NCI-H1436 (cell line): ENCODE results near the gene FBLIM1.
"Not testable (repeated sequence)": the region's sequence is repeated elsewhere in the genome, so short reads cannot be mapped to it uniquely, and the experiment has no call there.

ENCODE experiments used
- DNase-seq: peaks from one replicate; lab custom pipeline; 2025; lab: John Stamatoyannopoulos, UW

The FBLIM1 gene

DNA sequence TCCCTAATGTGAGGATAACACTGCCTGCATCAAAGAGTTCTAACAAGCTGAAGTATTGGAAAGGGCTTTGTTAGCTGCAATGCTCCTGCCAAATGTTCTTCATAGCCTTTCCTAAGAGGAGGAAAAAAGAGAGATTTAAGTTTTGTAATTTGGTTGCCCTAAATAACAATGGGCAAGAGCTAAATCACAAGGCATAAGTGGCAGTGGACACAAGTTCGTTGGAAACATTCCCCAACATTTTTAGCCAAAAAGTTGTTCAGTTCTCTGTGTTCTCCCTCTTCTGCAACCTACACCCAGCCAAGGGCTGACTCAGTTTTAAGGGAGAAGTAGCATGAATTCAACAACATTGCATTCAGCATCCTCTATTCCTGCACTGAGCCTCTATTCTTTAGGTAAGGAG is 51.5 kb downstream of the FBLIM1 start:
- no peak for DNase-seq

DNA sequence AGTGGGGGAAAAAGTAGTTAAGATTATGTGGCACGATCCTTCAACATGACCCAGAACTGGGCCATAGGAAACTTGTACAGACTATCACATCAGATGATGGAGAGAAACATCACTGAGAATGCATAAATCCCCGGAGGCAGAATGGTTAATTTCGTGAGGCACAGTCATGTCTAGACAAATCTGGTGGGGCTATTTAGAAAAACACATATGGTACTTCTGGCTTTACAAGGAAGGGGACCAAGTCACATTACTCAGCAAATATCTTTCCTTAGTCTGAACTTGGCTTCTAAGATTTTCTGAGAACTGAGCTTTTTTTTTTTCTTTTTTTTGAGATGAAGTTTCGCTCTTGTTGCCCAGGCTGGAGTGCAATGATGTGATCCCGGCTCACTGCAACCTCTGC is 58.1 kb downstream of the FBLIM1 start:
- no peak for DNase-seq

DNA sequence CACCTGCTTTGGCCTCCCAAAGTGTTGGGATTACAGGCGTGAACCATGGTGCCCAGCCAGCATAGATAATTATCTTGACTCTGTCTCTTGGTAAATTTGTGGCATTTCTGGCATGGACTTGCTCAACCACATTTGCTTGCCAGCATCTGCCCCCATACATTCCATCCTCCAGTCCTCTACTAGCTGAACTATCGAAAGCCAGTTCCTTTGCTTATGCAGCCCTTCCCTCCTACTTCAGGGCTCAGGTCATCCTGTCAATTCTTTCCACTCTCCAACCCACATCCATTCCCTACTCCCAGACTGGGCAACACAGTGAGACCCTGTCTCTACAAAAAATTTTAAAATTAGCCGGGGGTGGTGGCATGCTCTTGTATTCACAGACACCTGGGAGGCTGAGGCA is 61.9 kb downstream of the FBLIM1 start:
- DNase-seq, result no peak

DNA sequence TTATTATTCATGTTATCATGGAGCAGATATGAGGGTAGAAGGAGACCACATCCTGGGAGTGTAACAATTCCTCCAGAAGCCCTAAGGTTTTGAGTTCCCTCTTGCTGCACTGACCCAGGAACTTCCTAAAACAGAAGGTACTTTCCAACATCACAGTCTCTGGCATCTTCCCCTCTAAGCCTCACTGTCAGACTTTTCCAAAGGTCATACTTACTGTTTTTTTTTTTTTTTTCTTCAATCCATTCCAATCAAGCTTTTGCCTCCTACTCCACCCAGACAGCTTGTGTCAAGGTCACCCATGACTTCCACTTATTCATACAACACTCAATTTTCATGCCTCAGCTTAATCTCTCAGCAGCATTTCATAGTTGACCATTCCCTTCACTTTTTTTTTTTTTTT is 67.2 kb downstream of the FBLIM1 start:
- no peak for DNase-seq

DNA sequence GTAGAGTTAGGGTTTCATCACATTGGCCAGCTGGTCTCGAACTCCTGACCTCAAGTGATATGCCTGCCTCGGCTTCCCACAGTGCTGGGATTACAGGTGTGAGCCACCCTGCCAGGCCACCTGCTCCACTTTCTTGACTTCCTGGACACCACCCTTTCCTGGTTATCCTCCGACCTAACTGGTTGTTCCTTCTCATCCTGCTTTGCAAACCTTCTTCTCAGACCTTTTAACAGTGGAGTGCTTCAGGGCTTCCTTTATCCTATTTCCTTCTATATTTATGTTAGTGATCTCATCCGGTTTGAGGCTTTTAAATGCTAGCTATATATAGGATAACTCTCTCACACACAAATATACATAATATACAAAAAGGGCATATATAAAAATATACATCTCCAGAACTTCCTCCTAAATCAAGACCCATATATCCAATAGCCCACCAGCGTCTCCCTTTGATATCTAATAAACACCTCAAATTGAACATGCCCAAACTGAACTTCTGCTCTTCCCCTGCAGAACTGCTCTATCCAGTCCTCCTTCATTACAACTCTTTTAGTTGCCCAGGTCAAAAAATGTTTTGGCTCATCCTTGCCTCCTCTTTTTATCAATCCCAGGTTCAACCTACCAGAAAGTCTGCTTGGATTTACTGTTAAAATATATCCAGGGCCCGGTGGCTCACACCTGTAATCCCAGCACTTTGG is 68.4 kb downstream of the FBLIM1 start:
- no peak for DNase-seq

DNA sequence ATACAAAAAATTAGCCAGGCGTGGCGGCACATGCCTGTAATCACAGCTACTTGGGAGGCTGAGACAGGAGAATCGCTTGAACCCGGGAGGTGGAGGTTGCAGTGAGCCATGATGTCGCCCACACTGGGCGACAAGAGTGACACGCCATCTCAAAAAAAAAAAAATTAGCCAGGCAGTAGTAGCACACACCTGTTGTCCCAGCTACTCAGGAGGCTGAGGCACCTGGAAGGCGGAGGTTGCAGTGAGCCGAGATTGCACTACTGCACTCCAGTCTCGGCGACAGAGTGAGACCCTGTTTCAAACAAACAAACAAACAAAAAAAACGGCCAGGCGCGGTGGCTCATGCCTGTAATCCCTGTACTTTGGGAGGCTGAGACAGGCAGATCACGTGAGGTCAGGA is 69.0 kb downstream of the FBLIM1 start:
- not testable (repeated sequence) for DNase-seq

DNA sequence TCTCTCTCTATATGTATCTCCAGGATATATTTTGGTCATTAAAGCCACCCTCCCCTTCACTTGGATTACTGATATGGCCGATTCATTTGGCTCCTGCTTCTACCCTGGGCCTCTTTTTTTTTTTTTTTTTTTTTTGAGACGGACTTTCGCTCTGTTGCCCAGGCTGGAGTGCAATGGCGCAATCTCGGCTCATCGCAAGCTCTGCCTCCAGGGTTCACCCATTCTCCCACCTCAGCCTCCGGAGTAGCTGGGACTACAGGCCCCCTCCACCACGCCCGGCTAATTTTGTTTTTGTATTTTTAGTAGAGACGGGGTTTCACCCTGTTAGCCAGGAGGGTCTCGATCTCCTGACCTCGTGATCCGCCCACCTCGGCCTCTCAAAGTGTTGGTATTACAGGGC is 70.3 kb downstream of the FBLIM1 start:
- not testable (repeated sequence) for DNase-seq

DNA sequence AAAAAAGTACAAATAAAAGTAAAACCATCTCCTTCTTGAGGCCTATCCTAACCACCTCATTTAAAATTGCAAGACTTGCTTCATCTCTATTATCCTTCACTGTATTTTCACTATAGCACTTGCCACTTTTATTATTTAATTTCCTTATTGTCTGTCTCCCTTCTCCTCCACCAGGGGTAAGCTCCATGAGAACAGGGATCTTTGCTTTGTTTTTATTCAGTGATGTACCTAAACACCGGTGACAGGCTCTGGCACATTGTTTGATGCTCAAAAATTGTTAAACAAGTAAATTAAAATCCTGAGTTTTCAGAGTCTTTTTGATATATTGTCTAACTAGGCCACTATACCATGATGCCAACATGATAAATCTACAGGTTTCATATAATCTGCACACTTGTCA is 71.7 kb downstream of the FBLIM1 start:
- DNase-seq, result no peak

DNA sequence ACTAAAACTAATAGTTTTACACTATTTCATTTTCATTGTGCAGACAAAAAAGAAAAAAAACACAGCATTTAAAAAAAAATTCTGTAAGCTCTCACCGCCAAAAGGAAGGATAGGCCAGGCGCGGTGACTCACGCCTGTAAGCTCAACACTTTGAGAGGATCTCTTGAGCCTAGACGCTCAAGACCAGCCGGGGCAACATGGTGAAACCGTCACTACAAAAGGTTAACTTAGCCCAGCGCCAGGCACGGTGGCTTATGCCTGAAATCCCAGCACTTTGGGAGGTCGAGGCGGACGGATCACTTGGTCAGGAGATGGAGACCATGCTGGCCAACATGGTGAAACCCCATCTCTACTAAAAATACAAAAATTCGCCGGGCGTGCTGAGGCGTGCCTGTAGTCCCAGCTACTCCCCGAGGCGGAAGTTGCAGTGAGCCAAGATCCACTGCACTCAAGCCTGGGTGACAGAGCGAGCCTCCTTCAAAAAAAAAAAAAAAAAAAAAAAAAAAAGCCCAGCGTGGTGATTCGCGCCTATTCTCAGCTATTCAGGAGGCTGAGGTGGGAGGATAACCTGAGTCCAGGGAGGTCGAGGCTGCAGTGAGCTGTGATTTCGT is 74.6 kb downstream of the FBLIM1 start:
- peak; percentile 67 for DNase-seq

DNA sequence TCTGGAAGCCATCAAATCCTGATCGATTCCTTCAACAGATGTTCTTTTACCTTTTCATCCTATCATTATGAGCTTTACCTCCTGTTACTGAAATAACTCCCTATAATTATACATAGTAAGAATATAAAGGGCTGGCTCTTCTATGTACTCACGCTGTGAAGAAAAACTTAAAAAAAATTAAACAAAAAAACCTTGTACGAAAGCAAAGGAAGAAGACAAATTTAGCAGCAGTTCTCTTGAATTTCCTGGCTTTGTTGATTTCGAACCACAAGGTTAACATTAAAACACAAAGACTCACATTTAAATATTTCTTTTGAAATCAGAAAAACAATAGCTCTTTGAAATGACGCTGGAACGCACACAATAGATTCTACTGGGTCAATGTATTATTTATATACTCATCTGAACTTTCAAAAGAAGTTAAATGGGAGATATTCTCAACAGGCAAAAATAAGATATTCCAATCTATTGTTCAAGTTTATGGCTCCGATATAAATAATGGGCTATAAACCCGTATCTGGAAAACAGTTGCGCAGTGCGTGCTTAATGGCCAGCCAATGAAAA is 75.3 kb downstream of the FBLIM1 start:
- DNase-seq, result no peak

DNA sequence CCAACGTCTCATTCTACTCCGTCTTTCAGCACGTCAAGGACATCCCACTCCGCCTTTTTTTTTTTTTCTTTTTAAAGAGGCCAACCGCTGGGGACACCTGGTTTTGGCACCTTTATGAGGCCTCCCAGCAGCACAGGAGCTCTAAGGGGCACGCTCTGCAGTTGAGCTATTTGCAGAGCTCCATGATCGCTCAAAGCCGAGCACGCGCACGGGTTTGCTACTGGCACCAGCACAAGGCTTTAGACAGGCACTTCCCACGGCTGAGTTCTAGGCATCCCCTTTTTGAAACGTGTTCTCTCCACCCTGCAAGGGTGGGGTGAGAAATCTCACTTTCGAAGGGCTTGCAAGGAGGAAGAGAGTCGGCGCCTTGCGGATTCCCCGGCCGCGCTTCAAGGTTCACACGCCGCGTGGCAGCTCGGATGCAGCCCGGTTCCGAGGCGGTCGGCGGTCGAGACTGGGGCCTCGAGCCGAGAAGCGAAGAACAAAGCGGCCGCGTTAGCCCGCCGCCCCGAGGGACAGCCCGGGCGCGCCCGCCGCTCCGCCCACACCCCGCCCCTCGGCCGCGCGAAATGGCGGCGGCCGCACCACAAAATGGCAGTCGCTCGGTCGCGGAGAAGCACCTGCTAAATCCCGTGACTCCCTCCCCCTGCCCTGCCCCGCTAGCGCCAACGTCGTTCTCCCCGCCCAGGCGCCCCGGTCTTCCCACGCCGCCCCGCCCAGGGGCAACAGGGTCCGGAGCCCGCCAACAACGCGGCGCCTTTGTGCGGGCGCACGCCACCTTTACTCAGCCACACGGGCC is 76.0 kb downstream of the FBLIM1 start:
- DNase-seq, result peak; percentile 94

DNA sequence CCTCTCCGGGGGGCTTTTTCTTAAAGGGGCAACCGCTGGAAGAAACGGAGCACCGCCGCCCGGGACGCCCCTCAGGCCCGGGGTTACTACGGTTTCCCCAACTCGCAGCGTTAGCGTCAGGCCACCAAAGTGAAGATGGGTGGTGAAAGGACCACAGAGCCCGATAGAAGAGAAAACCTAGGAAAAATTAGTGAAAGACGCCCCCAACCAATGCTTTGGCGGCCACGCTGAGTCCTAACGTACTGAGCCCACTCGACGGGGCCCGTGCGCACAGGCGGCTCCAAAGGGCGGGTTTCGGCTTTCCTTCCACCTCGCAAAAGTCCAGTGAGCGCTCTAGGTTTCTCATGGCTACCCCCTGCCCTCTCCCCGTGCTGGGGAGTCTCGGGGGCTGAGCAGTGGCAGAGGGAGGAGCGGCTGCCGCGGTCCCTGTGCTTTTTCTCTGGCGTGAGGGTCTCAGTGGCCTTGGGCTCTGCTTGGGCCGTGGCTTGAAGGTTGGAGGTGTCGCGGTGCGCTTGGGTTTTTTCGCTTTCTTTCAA is 76.7 kb downstream of the FBLIM1 start:
- DNase-seq, result peak; percentile 52

DNA sequence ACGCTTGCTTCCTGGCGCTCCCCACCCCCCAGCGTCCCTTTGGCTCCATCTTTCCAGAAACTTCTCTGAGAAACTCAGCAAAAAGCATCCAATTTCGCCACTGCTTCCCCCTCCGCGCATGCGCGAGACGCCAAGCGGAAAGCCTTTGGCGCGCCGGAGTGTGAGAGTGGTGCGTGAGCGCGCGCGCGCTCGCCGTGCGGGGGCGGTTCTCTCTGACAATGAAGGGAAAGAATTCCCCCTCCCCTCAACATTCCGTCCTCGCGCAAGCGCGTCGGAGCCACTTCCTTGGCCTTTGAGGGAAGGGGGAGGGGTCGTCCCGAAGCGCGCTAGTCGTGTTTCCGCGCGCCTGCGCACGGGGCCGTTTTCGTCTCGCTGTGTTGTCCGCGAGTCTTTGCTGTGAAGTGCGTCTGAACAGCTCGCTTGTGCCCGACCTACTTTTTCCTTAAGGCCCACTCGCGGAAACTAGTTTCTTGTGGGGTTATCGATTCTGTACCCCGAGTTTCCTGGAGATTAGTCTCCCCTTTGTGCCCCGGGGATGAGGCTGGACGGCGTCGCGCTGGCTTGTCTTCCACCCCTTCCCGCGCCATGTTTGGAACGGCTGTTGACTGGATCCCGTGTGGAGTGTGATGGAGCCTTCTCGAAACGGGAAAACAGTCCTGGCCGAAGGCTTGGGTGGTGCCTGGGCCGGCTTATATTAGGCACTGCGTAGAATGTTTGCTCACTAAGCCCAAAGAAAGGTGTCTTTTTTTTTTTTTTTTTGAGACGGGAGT is 77.3 kb downstream of the FBLIM1 start:
- DNase-seq, result peak; percentile 99
